Measurements from ENCODE around the gene CPNE4.

CPNE4 gene

DNA sequence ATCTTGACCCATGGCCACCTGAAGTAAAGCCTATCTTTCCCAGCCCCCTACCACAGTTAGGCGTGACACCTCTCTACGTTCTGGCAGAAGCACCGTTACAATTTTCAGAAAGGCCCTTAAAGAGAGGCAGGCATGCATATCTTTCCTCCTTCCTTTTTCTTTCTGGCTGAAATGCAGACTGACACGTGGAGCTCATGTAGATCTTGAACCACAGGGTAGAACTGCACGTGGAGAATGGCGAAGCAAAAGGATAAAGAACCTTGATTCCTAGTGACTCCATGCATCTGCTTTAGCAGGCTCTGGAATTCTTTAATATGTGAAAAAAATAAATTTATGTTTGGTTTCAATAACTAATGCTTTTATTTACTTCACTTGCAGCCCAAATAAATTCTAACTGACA is 166.6 kb downstream of the CPNE4 start:
- no peak for DNase-seq

DNA sequence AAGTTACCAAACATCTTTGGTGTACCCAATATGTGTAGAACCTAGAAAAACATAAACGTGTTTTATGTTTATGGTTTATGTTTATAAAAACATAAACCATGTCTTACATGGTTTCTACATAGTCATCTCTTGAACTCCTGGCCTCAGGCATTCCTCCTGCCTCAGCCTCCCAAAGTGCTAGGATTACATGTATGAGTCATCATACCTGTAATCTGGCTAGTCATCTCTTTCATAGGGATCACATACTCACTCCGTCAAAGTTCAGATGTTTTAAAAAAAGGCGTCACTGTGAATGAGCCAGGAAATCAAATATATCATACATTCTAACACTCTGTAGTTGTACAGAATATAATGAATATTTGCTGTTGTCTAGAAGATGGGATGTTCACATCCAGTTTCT is 178.6 kb downstream of the CPNE4 start:
- no peak for DNase-seq

DNA sequence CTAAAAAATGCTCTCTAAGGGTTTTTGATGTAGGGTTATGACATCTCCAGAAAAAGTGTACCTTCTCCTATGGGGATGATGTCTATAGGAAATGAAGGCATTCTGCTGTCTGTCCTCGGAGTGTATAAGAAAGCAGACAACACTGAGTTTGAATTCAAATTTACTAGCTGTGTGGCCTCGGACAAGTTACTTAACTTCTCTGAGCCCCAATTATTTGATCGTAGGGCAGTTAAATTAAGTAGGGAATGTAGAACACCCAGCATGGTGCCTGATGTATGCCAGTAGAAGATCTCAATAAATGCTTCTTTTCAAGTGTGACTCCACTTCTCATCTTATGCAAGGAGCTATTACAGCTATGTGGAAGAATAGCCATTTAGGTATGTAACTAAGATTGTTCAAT is 184.6 kb downstream of the CPNE4 start:
- DNase-seq: no peak

DNA sequence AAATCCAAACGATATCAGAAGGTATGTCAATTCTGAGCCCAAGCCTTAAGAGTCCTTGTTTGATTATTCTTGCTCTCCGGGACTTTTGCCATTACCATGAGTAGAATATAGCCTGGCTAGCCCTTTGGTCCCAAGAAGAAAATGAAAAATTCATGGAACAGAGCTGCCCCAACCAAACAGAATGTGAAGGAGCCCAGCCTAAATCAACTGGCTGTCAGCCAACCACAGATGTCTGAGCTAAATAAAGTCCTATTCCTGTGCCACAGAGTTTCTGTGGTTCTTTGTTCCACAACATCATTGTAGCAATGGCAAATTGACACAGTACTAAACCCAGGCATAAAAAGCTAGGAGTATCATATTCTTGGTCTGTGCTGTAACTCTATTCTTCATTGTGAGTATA is 185.2 kb downstream of the CPNE4 start:
- DNase-seq: no peak

DNA sequence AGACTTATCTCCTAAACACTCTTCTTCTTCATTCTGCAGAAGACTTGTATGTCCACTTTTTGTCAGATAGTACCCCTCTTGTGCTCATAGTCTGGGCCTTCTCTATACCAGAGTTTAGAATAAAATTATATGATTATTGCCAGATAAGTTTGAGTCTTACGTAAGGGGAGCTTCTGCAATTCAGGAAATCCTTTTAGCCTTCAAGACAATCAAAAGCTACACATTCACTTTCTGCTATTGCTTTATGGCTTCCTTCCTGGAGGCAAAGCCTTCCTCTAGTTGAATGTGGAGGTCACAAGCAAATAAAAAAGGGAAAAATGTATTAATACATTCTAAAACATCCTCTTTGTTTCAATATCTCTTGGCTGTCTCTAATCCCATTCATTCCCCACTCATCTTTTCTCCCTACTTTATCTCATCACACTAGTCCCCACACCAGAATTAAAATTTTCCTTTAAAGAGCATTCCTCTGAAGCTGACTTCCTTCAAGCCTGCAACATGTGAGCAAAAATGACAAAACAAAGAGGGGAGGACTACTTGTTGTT is 186.8 kb downstream of the CPNE4 start:
- peak; percentile 3 to 49 for DNase-seq

DNA sequence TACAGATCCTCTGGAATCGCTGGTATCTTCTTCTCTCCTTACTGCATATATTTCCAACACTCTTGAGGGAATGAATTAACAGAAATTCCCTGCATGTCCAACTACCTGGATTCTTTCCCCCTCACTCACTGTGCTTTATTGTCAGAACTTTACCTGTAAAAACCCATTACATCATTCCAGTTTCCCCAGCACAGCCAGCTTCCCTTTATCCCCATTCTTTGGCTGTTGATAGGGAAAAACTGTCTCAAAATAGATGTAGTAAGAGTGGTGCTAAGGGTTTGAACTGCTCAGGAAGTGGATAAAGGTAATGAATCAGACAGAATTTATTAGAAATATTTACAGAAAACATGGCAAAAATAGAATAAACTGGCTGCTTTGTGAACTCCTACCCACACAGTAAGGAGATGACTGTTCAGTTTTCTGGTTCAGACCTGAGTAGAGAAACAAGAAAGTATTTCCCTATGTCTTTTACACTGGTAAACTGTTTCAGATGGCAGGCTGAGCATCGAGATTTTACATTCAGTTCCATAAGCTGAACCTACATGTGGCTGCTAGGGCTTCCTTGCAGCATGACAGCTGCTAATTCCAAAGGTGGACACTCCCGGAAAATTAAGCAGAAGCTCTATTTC is 188.4 kb downstream of the CPNE4 start:
- DNase-seq: no peak

DNA sequence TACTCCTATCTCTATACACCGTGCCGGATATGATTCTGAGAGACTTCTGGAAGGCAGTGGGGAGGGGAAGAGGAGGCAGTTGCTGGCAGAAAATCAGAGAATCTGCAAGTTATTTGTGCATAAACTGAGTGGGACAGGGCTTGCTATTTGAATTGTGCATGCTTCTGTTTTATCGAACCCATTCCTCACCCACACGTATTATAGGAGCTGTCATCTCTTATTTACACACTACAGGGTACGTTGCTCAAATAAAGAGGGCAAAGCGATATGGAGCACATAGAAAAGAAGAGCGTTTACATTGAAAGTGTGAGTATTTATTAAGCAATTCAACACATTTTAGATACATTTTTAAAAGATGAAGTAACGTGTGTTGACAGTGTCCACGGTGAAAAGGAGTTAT is 191.6 kb downstream of the CPNE4 start:
- DNase-seq: no peak

DNA sequence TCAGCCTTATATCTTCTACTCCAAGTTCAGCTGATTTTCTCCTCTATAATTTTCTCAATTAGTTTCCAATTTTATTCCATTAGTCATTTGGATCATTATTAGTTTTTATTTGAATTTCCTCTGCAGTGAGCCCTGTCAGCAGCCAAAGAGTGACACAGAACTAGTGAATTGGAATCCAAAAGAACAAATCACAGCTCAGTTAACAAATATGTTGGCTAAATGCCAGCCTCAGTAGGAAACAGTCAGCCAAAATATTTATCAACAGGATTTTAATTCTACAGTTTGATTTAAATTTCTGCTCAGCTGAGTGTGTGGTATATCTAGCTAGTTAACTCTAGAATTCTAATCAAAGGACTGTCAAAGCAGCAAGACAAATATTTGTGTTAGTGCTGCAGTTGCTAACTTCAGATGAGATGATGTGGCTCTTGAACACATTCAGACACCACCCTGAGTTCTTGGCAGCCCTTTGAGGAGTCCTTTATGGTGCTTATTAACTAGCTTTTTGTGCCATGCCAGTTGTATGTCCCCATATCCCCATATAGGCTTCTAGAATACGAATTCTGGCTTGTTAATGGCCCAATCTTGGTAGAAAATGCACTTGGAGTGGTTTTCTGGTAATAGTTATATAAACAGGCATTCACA is 194.5 kb downstream of the CPNE4 start:
- no peak for DNase-seq

DNA sequence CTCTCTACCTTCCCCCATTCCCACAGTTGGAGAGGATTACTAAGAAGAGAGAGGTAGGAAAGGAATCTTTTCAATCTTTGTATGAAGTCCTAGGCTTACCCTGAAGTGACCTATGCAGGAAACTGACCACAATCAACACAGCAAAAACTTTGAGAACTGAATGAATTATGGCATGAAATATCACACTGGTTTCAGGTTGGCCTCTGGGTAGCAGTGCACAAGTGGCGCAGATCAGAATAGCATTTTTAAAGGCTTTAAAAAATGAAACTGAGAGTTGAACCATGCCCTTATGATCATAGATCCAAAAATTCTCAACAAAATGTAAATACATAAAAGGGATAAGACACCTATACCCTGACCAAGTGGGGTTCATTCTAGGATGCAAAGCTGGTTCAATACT is 198.9 kb downstream of the CPNE4 start:
- DNase-seq: no peak

DNA sequence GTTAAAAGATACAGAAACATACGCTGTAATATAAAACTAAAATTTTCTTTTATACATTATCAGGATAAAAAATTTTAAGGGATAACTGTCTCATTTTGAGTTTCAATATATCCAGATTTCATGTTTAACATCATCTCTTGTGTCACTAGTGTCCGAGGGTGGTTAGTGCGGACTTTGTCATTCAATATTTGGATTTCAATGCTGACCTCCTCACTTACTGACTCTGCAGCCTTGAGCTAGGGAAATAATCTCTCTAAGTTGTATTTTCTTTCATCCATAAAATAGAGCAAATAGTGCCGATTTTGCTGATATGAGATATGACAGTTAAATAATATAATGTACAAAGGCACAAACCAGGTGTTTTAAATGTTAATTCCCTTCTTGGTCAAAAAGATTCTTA is 203.2 kb downstream of the CPNE4 start:
- DNase-seq: no peak

DNA sequence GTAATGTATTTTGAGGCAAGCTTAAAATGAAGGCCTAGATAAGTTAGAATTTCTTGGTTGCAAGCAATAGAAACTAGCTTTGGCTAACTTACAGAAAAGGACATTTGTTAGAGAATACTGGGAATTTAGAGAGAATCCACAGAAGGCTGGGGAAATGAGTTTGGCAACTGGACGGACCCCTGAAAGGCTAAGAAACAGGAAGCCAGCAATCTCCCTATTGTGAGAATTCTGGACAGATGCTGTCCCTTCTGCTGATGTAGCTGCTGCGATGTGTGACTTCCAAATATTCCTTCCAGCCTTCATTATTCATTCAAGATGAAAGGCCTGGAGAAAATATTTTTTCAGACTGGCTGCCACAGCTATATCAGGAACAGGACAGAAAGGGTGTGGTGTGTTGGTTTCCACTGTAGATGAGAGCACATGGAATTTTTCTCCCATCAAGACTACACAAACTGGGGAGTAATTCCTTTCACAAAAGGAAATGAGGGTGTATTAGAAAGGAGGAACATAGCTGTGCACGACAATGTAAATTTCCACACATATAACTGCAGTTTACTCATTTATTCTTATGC is 213.5 kb downstream of the CPNE4 start:
- DNase-seq: no peak

DNA sequence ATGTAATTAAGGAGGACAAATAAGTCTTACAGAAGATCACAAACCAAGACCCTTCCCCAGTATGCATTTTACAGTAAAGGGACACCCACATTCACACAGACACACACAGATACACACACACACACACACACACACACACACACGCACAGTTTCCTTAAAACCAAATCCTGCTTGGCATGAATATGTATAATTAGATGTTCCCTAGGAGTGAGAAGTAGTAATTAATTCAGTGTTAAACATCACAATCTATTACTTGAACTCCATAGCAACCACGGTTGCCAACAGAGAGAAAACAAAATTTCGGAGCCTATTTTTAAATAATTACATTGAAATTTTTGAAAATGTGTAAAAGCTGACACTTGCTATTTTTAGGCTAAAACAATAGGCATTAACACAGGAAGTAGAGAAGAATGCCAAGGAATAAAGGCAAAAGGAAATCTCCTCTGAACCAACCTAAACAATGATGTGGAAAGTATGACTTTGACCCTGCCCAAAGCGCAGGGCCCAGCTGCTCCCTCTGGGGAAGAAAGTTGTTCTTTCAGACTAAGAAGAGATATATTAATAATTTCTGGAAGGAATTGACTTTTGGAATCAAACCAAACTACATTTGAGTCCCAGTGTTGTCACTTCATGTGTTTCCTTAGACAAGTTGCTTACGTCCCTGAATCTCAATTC is 215.3 kb downstream of the CPNE4 start:
- DNase-seq: no peak

DNA sequence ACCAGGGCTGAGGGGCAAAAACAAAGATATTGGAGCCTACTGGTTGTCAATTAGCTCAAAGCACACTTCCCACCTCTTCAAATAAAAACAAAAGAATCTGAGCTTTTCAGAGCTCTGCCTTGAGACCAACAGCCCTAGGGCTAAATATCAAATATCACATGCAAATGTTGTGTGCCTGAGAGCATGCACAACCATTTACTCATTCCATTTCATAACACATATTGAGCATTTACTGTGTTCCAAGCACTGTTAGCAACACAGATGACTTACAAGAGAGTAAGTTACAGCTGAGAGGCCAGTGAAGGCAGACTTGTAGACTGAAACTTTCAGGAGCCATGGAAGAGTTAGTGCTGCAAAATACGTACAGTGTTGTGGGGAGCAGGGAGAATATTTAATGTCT is 222.4 kb downstream of the CPNE4 start:
- no peak for DNase-seq

DNA sequence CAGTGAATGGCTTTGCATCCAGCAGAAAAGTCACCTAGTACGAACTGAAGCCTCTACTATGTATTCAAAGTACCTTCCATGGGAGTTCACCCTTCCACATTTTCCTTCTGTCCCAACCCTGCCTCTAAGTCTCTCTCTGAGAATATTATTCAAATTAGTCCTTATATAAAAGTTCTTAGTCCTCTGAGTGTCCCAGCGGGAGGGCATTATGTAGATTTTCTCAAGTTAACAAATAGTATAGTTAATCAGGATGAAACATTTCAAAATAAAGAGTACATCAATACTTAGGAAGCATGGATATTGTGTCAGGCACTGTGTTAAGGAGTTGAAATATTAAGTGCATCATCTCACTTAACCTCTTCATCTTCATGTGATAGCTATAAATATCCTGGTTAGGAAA is 223.3 kb downstream of the CPNE4 start:
- no peak for DNase-seq

DNA sequence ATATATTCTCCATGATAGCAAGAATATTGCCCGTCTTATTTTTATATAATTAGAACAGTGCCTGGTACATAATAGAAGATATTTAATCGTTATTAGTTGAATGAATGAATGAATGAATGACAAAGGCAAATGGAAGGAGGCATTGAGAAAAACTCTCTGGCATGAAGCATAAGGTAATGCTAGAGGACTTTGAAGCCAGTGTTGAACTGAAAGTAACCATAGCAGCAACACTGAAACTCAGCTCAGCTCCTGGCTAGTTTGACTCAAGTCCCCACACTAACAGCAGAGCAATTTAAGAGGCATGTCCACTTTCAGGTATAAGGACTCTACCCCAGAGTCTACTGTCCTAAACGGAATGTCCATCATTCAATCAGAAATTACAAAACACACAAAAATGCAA is 227.0 kb downstream of the CPNE4 start:
- no peak for DNase-seq

DNA sequence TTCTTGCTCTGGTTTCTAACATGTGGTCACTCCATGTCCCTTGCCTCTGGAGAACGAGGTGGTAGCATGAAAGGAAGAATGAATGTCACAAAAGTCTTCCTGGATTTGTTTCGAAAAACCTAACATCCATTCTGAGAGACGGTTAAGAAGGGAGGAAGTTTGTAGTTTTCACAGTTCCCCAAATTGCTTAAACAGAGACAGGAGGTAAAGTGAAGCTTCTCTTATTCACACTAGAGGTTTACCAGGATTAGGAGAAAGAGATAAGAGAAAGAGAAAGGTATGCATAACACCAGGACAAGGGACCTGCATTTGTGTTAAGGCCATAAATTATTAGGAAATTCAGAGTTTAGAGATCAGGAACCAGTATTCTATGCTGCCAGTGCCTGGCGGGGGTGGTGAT is 228.1 kb downstream of the CPNE4 start:
- DNase-seq: peak in 1 of 2 donors; percentile 7

DNA sequence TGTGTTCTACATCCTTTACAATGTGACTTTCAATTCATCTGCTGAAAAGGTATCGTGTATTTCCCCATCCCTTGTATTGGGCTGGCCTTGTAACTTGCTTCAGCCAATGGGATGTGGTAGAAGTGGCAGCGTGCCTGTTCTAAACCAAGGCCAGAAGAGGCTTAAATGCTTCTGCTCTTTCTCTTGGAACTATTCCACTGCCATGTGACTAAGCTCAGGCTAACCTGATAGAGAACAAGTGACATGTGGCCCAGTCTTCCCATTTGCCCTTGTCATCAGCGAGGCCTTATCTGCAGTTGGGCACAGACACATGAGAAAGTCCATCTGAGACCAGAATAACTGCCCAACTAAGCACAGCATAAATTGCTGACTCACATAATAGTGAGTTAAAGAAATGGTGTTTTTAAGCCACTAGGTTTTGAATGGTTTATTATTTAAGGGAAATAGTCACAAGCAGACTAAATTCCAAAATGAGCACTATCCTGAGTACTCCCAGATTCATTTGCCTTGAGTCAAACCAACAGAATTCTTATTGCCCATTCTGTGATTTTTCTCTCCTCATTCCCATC is 230.2 kb downstream of the CPNE4 start:
- DNase-seq: no peak

DNA sequence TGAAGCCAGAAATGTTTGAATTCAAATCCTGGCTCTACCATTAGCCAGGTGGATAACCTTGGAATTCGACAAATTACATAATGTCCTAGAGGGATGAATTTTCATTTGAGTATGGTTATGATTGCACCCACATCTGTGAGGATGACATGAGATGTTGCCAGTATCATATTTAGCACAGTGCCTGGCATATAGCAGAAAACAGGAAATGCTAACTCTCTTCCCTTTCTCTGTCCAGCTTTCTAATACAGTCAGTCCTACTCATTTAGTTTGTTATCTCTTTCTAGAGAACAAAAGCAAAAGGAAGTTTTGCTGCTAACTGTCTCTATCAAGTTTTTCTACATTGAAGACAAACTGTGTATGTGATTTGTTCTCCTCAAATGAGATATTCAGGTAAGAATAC is 231.7 kb downstream of the CPNE4 start:
- peak in 1 of 2 donors; percentile 7 for DNase-seq

DNA sequence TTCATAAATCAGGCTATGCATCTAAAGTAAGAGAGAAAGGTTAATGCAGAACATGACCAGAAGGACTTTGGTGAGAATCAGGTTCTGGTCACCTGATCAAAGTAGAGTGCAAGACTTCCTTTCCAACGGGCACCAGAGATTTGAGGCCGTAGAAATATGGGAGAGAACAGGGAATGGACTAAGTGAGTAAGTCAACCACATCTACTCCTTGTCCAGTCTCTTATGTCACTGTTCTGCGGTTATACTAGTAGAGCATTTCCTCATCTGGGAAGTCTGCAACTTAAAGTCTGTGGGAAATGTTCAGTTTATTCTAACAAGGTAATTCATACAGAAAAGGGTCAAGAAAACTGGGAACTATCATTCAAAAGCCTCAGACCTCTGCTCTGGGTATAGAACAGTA is 232.8 kb downstream of the CPNE4 start:
- no peak for DNase-seq

DNA sequence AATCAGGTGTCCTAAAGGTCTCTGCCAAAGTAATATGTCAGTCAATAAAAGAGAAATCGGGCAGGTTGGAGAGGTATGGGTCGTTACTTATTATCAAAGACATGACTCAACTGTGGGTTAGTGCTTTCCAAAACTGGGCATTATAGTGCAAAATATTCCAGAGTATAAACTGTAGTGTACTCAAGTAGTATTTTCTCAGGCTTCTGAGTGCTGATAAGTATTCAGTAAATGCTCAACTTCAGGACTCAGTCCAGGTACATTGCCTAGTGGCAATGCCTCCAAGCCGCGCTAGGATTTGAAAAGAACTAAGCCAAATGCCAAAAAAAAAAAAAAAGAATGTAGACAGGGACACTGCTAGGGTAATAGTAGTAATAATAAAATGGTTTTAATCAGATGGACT is 233.2 kb downstream of the CPNE4 start:
- DNase-seq: no peak

DNA sequence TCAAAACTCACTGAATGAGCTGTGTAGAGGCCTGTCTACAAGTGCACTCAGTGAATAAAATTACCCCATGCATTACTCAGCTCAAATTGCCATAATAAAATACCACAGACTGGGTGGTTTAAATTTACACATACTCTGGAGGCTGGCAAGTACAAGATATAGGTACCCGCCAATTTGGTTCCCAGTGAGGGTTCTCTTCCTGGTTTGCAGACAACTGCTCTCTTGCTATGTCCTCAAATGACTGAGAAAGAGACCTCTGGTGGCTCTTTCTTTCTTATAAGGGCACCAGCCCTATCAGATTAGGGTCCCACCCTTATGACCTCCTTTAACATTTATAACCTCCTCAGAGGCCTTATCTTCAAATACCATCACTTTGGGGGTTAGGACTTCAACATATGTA is 237.0 kb downstream of the CPNE4 start:
- DNase-seq: no peak

DNA sequence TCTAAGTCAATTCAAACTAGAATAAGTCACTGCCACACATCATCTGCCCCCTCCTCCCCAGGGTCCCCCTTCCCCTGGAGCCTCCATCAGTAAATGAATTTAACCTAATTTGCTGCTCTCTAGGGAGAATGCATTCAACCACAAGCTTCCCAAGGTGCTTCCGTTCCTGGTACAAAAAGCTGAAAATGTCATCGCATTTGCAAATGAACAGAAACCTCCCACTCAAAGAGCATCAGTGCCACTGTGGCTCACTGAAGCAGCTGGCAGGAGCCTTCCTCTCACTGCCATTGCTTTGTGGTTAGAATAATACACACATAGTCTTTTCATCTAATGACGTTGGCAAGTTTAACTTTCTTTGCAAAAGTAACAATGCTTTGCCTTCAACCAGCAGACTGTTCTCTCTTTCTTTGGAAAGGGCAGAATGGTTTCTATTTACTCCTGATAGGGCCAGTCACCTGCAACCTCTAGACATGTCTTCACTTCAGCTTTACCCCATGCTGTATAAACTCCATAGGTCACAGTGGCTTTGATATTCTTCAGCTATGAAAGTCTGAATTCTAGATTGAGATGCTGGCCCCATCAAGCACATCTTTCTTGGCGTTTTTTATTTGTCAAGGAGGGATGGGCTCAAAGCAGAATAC is 238.1 kb downstream of the CPNE4 start:
- no peak for DNase-seq

DNA sequence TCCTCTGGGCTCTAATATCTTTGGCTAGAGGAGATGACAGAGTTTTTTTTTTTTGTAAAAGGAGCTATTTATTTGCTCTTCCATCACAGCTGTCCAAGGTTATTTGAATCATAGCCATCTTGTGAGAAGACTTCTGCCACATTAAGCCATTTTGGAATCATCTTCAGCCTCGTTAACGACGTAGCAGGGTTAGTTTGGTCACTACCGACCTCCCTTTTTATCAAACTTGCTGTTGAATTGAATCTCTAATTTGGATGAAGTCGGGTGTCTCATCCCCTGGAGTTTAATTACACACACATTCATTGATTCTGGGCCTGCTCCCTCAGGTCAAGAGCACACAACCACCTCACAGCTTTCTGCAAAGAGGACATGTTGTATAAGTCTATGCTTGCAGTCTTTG is 238.7 kb downstream of the CPNE4 start:
- DNase-seq: no peak
